Measurements from ENCODE around the gene FMNL1.

FMNL1 gene

GRCh38 chr17:45241328-45242028 is 19.8 kb downstream of the FMNL1 start:
- no peak overlapping the region for H3K9ac ChIP-seq

GRCh38 chr17:45242029-45242414 is 20.3 kb downstream of the FMNL1 start:
- H3K36me3 ChIP-seq (ENCODE audit: insufficient read depth), result peaks cover 6% of the 10 kb centered on the region; the same call in 1 of the 2 replicates

More at GRCh38 chr17:45241328-45242028, 19.8 kb downstream of the FMNL1 start:
- Histone ChIP-seq H3K4me2 (no peak overlapping the region), H3K27me3 (ENCODE audit: insufficient read depth, low read depth) (no peaks in the 10 kb centered on the region), H3K36me3 (ENCODE audit: insufficient read depth) (peaks cover 6% of the 10 kb centered on the region; the same call in 1 of the 2 replicates), H3K4me1 (ENCODE audit: low read depth, poor library complexity, severe bottlenecking) (peaks cover 22% of the 10 kb centered on the region), H2AFZ (ENCODE audit: low read depth) (no peak overlapping the region), H3K4me3 (IDR thresholded peaks at IDR 0.05; ENCODE audit: insufficient read depth, low read depth, low read length) (no peak overlapping the region), H4K20me1 (ENCODE audit: insufficient read depth) (no peaks in the 10 kb centered on the region), H3K27ac (no peak overlapping the region), H3K79me2 (ENCODE audit: insufficient read depth, low read depth) (peaks cover 12% of the 10 kb centered on the region; the same call in 1 of the 2 replicates)
- TF ChIP-seq CTCF (conservative IDR thresholded peaks at IDR 0.05; ENCODE audit: low read depth, low read length), result no peak

DNA sequence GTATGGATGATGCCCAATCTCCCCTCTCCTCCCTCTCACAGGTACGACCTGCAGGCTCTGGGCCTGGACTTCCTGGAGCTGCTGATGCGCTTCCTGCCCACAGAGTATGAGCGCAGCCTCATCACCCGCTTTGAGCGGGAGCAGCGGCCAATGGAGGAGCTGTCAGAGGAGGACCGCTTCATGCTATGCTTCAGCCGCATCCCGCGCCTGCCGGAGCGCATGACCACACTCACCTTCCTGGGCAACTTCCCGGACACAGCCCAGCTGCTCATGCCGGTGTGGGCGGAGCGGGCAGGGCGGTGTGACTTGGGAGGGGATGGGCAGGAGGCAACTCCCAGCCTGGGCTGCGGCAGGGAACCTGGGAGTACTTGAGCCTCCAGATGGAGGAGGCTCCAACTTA is 22.1 kb downstream of the FMNL1 start:
- Histone ChIP-seq H3K79me2 (ENCODE audit: insufficient read depth, low read depth) (no peaks in the 10 kb centered on the region), H3K4me3 (IDR thresholded peaks at IDR 0.05; ENCODE audit: insufficient read depth, low read depth, low read length) (no peak overlapping the region), H3K9ac (no peak overlapping the region), H3K4me1 (ENCODE audit: low read depth, poor library complexity, severe bottlenecking) (peaks cover 12% of the 10 kb centered on the region), H3K27ac (no peak overlapping the region), H2AFZ (ENCODE audit: low read depth) (no peak overlapping the region), H4K20me1 (ENCODE audit: insufficient read depth) (no peaks in the 10 kb centered on the region), H3K4me2 (no peak overlapping the region), H3K27me3 (ENCODE audit: insufficient read depth, low read depth) (no peaks in the 10 kb centered on the region), H3K36me3 (ENCODE audit: insufficient read depth) (peaks cover 6% of the 10 kb centered on the region; the same call in 1 of the 2 replicates)
- TF ChIP-seq CTCF (conservative IDR thresholded peaks at IDR 0.05; ENCODE audit: low read depth, low read length), result no peak

More at GRCh38 chr17:45242029-45242414, 20.3 kb downstream of the FMNL1 start:
- peaks cover 20% of the 10 kb centered on the region for H3K4me1 ChIP-seq (ENCODE audit: low read depth, poor library complexity, severe bottlenecking)
- no peak overlapping the region for H3K4me3 ChIP-seq (IDR thresholded peaks at IDR 0.05; ENCODE audit: insufficient read depth, low read depth, low read length)
- no peak overlapping the region for H3K27ac ChIP-seq
- H4K20me1 ChIP-seq (ENCODE audit: insufficient read depth), result no peaks in the 10 kb centered on the region
- H3K79me2 ChIP-seq (ENCODE audit: insufficient read depth, low read depth), result peaks cover 8% of the 10 kb centered on the region; the same call in 1 of the 2 replicates
- H3K27me3 ChIP-seq (ENCODE audit: insufficient read depth, low read depth), result no peaks in the 10 kb centered on the region
- no peak overlapping the region for H3K4me2 ChIP-seq
- no peak overlapping the region for H2AFZ ChIP-seq (ENCODE audit: low read depth)
- no peak overlapping the region for H3K9ac ChIP-seq
- no peak for TF ChIP-seq CTCF (conservative IDR thresholded peaks at IDR 0.05; ENCODE audit: low read depth, low read length)

- Histone ChIP-seq H3K36me3 (ENCODE audit: insufficient read depth) (peaks cover 6% of the 10 kb centered on the region; the same call in 1 of the 2 replicates), H3K4me3 (IDR thresholded peaks at IDR 0.05; ENCODE audit: insufficient read depth, low read depth, low read length) (no peak overlapping the region), H3K27ac (no peak overlapping the region; the same call in 1 of the 2 replicates), H2AFZ (ENCODE audit: low read depth) (no peak overlapping the region), H3K9ac (no peak overlapping the region), H3K4me2 (no peak overlapping the region), H3K4me1 (ENCODE audit: low read depth, poor library complexity, severe bottlenecking) (peaks cover 19% of the 10 kb centered on the region), H4K20me1 (ENCODE audit: insufficient read depth) (no peaks in the 10 kb centered on the region), H3K27me3 (ENCODE audit: insufficient read depth, low read depth) (no peaks in the 10 kb centered on the region), H3K79me2 (ENCODE audit: insufficient read depth, low read depth) (no peaks in the 10 kb centered on the region)
- TF ChIP-seq CTCF (conservative IDR thresholded peaks at IDR 0.05; ENCODE audit: low read depth, low read length), result no peak
Measured at GRCh38 chr17:45244725-45245656, 23.3 kb downstream of the FMNL1 start.

Measured in KMS-11 (cell line).